AG10803 (cell line): ENCODE data around the gene FSIP1.

Source experiments
- DNase-seq: peaks from one replicate; pipeline ENCODE4 v3.0.0; 2010; ENCODE audit warnings: low read depth
- H3K4me3 ChIP-seq: 2 replicates; pipeline ENCODE4 v1.5.1; 2011; ENCODE audit warnings: mild to moderate bottlenecking, low read length, control low read depth
- CTCF ChIP-seq: conservative IDR thresholded peaks from 2 replicates; pipeline ENCODE4 v1.5.1; 2011; ENCODE audit warnings: mild to moderate bottlenecking, low read length, control low read depth, inconsistent platforms

Gene FSIP1

GRCh38 chr15:39580485-39581241 is 202.0 kb downstream of the FSIP1 start, which contains the start of gene THBS1:
THBS1 (plus strand) TSS chr15:39581079; CDS start chr15:39581858, 779 bp downstream.
- peak; percentile 99 for DNase-seq
- H3K4me3 ChIP-seq = peak within 1 kb of the TSS; percentile 87
- no peak; the same call in 1 of the 2 replicates for TF ChIP-seq CTCF

- no peak for DNase-seq
- peak; percentile 69 for TF ChIP-seq CTCF
Observed at GRCh38 chr15:39580117-39580484, 202.5 kb downstream of the FSIP1 start.

GRCh38 chr15:39579487-39580116 is 203.0 kb downstream of the FSIP1 start:
- DNase-seq = peak; percentile 100
- TF ChIP-seq CTCF = no peak
- peak overlapping the region; percentile 57 for H3K4me3 ChIP-seq

More at GRCh38 chr15:39580117-39580484, 202.5 kb downstream of the FSIP1 start:
- peak overlapping the region; percentile 60 for H3K4me3 ChIP-seq

- peak; percentile 58 for TF ChIP-seq CTCF
- peak; percentile 69 for DNase-seq
- peak overlapping the region; percentile 57 for H3K4me3 ChIP-seq
Observed at GRCh38 chr15:39578851-39579486, 203.7 kb downstream of the FSIP1 start.

- no peak for TF ChIP-seq CTCF
- H3K4me3 ChIP-seq = no peak overlapping the region
- DNase-seq = no peak
Observed at GRCh38 chr15:39575180-39575579, 207.5 kb downstream of the FSIP1 start.

GRCh38 chr15:39574427-39574826 is 208.2 kb downstream of the FSIP1 start:
- no peak for TF ChIP-seq CTCF
- no peak overlapping the region for H3K4me3 ChIP-seq
- DNase-seq = peak; percentile 96
